HEK293 (cell line): ENCODE measurements around the gene ZNF440.

Experiments
- GLI2 ChIP-seq: fragments of 450-650 bp; formaldehyde crosslinking; IDR thresholded peaks from 2 replicates; pipeline ENCODE4; 2017; ENCODE audit warnings: missing biosample characterization, missing genetic modification characterization, low read depth, borderline replicate concordance
- GLI4 ChIP-seq: fragments of 450-650 bp; formaldehyde crosslinking; IDR thresholded peaks from 2 replicates; pipeline ENCODE4 v1.5.1; 2016; ENCODE audit warnings: missing biosample characterization, missing genetic modification characterization
- KLF7 ChIP-seq: fragments of 450-650 bp; formaldehyde crosslinking; IDR thresholded peaks from 2 replicates; pipeline ENCODE4 v1.5.1; 2016; ENCODE audit warnings: missing biosample characterization, missing genetic modification characterization, borderline replicate concordance
- OSR2 ChIP-seq: fragments of 450-650 bp; formaldehyde crosslinking; IDR thresholded peaks from 2 replicates; pipeline ENCODE4 v1.5.1; 2016; ENCODE audit warnings: missing biosample characterization, missing genetic modification characterization
- PRDM1 ChIP-seq: fragments of 450-650 bp; formaldehyde crosslinking; IDR thresholded peaks from 2 replicates; pipeline ENCODE4; 2016; ENCODE audit warnings: missing biosample characterization, missing genetic modification characterization
- YY1 ChIP-seq: fragments of 450-650 bp; formaldehyde crosslinking; IDR thresholded peaks from 2 replicates; pipeline ENCODE4 v1.5.1; 2018; ENCODE audit warnings: missing biosample characterization, missing genetic modification characterization
- ZBTB1 ChIP-seq: fragments of 450-650 bp; formaldehyde crosslinking; IDR thresholded peaks from 2 replicates; pipeline ENCODE4 v1.5.1; 2016; ENCODE audit warnings: missing biosample characterization, missing genetic modification characterization
- ZBTB21 ChIP-seq: fragments of 450-650 bp; formaldehyde crosslinking; IDR thresholded peaks from 2 replicates; pipeline ENCODE4 v1.5.1; 2017; ENCODE audit warnings: missing biosample characterization, missing genetic modification characterization
- ZBTB8A ChIP-seq: fragments of 450-650 bp; formaldehyde crosslinking; IDR thresholded peaks from 2 replicates; pipeline ENCODE4 v1.5.1; 2016; ENCODE audit warnings: missing biosample characterization, missing genetic modification characterization
- ZNF366 ChIP-seq: fragments of 450-650 bp; formaldehyde crosslinking; conservative IDR thresholded peaks from 2 replicates; pipeline ENCODE4 v1.5.1; 2016; ENCODE audit warnings: missing biosample characterization, missing genetic modification characterization
- ZNF416 ChIP-seq: fragments of 450-650 bp; formaldehyde crosslinking; IDR thresholded peaks from 2 replicates; pipeline ENCODE4 v1.5.1; 2016; ENCODE audit warnings: missing biosample characterization, missing genetic modification characterization
- ZNF426 ChIP-seq: fragments of 450-650 bp; formaldehyde crosslinking; IDR thresholded peaks from 2 replicates; pipeline ENCODE4 v1.5.1; 2017; ENCODE audit warnings: missing biosample characterization, missing genetic modification characterization, mild to moderate bottlenecking, inconsistent platforms, moderate library complexity
- ZNF473 ChIP-seq: fragments of 450-650 bp; formaldehyde crosslinking; IDR thresholded peaks from 2 replicates; pipeline ENCODE4 v1.5.1; 2017; ENCODE audit warnings: missing biosample characterization, missing genetic modification characterization
- ZNF48 ChIP-seq: fragments of 450-650 bp; formaldehyde crosslinking; IDR thresholded peaks from 2 replicates; pipeline ENCODE4 v1.5.1; 2016; ENCODE audit warnings: missing biosample characterization, missing genetic modification characterization
- ZNF529 ChIP-seq: fragments of 450-650 bp; formaldehyde crosslinking; IDR thresholded peaks from 2 replicates; pipeline ENCODE4 v1.5.1; 2017; ENCODE audit warnings: missing genetic modification characterization, missing biosample characterization; ENCODE audit not compliant: insufficient replicate concordance
- ZNF660 ChIP-seq: fragments of 450-650 bp; IDR thresholded peaks from 2 replicates; pipeline ENCODE4 v1.5.1; 2018; ENCODE audit warnings: missing biosample characterization, mild to moderate bottlenecking, missing genetic modification characterization
- ZNF664 ChIP-seq: fragments of 450-650 bp; formaldehyde crosslinking; IDR thresholded peaks from 2 replicates; pipeline ENCODE4 v1.5.1; 2016; ENCODE audit warnings: missing biosample characterization, missing genetic modification characterization
- ZNF707 ChIP-seq: fragments of 450-650 bp; formaldehyde crosslinking; IDR thresholded peaks from 2 replicates; pipeline ENCODE4 v1.5.1; 2016; ENCODE audit warnings: missing biosample characterization, missing genetic modification characterization
- ZNF768 ChIP-seq: fragments of 450-650 bp; formaldehyde crosslinking; IDR thresholded peaks from 2 replicates; pipeline ENCODE4 v1.5.1; 2018; ENCODE audit warnings: missing biosample characterization, mild to moderate bottlenecking, missing genetic modification characterization
- ZNF776 ChIP-seq: fragments of 450-650 bp; formaldehyde crosslinking; IDR thresholded peaks from 2 replicates; pipeline ENCODE4 v1.5.0; 2017; ENCODE audit warnings: missing biosample characterization, missing genetic modification characterization, borderline replicate concordance
- ZNF791 ChIP-seq: fragments of 450-650 bp; formaldehyde crosslinking; IDR thresholded peaks from 2 replicates; pipeline ENCODE4 v1.5.1; 2016; ENCODE audit warnings: missing biosample characterization, missing genetic modification characterization
- TF ChIP-seq, protein P1 (sequence below): fragments of 450-650 bp; formaldehyde crosslinking; IDR thresholded peaks from 2 replicates; pipeline ENCODE4 v1.5.1; 2016; ENCODE audit warnings: missing biosample characterization, missing genetic modification characterization
- TF ChIP-seq, protein P2 (sequence below): fragments of 450-650 bp; formaldehyde crosslinking; IDR thresholded peaks from 2 replicates; pipeline ENCODE4 v1.5.1; 2017; ENCODE audit warnings: missing biosample characterization, missing genetic modification characterization
- TF ChIP-seq, protein P3 (sequence below): fragments of 450-650 bp; formaldehyde crosslinking; IDR thresholded peaks from 2 replicates; pipeline ENCODE4 v1.5.1; 2017; ENCODE audit warnings: missing biosample characterization, missing genetic modification characterization
- TF ChIP-seq, protein P4 (sequence below): fragments of 450-650 bp; formaldehyde crosslinking; IDR thresholded peaks from 2 replicates; pipeline ENCODE4 v1.5.1; 2017; ENCODE audit warnings: missing biosample characterization, missing genetic modification characterization
- TF ChIP-seq, protein P5 (sequence below): fragments of 450-650 bp; formaldehyde crosslinking; IDR thresholded peaks from 2 replicates; pipeline ENCODE4 v1.5.1; 2016; ENCODE audit warnings: missing biosample characterization, missing genetic modification characterization
- TF ChIP-seq, protein P6 (sequence below): fragments of 450-650 bp; formaldehyde crosslinking; IDR thresholded peaks from 2 replicates; pipeline ENCODE4 v1.5.1; 2016; ENCODE audit warnings: missing biosample characterization, missing genetic modification characterization

The ZNF440 gene

DNA sequence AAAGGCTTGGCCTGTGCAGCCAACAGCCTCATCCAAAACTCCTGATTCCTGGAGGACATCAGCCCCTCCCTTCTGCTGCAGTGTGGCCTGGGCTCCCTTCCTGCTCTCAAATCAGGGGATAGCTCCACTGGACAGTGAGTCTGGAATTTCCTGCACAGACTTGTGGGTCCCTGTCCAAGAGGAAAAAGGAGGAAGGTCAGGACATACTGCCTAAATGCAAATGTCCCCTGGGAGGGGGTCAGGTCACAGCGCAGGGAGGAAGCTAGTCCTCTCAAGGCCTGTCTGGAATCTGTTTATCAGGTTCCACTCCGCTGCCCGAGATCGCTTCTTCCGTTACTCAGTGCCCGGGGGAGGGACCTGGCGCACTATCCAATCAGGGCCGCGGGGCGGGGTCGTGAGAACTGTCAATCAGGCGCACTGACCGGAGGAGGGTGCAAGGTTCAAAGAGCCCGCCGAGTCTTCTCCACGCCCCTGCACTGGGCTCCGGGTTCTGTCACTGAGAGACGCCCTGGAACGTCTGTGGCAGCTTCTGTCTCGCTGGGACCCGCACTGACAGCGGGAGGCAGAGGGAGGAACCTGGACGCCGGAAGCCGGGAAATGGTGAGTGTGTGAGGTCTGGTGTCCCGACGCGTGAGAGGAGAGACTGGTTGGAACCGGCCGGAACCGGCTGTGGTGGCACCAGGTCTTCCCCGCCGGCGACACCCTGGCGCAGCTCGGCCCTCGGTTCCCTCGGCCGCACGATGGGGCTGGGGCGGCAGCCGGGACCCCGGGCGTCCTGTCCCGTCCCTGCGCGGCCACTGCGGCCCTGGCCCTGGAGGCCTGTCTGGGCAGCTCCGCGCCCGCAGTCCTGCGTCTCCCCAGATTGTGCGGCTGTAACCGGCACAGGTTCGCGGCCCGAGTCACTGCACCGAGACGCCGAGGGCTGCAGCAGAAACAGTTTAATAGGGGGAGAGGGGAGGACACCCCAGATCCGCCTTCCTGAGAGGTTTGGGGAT lies 47.2 kb upstream of the ZNF440 start, which contains the start of gene ZNF441 (continued):
- TF ChIP-seq, protein P1, sequence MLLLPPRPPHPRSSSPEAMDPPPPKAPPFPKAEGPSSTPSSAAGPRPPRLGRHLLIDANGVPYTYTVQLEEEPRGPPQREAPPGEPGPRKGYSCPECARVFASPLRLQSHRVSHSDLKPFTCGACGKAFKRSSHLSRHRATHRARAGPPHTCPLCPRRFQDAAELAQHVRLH (tag by site-specific recombination): no peak
- TF ChIP-seq, protein P2, sequence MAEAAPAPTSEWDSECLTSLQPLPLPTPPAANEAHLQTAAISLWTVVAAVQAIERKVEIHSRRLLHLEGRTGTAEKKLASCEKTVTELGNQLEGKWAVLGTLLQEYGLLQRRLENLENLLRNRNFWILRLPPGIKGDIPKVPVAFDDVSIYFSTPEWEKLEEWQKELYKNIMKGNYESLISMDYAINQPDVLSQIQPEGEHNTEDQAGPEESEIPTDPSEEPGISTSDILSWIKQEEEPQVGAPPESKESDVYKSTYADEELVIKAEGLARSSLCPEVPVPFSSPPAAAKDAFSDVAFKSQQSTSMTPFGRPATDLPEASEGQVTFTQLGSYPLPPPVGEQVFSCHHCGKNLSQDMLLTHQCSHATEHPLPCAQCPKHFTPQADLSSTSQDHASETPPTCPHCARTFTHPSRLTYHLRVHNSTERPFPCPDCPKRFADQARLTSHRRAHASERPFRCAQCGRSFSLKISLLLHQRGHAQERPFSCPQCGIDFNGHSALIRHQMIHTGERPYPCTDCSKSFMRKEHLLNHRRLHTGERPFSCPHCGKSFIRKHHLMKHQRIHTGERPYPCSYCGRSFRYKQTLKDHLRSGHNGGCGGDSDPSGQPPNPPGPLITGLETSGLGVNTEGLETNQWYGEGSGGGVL: peak; percentile 45; the same call in 1 of the 2 replicates
- TF ChIP-seq, protein P3, sequence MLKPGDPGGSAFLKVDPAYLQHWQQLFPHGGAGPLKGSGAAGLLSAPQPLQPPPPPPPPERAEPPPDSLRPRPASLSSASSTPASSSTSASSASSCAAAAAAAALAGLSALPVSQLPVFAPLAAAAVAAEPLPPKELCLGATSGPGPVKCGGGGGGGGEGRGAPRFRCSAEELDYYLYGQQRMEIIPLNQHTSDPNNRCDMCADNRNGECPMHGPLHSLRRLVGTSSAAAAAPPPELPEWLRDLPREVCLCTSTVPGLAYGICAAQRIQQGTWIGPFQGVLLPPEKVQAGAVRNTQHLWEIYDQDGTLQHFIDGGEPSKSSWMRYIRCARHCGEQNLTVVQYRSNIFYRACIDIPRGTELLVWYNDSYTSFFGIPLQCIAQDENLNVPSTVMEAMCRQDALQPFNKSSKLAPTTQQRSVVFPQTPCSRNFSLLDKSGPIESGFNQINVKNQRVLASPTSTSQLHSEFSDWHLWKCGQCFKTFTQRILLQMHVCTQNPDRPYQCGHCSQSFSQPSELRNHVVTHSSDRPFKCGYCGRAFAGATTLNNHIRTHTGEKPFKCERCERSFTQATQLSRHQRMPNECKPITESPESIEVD (tag by site-specific recombination): no peak
- TF ChIP-seq ZNF426 (no peak), ZNF768 (tag by site-specific recombination) (no peak), ZBTB21 (tag by site-specific recombination) (no peak), ZNF791 (tag by site-specific recombination) (no peak), ZNF529 (tag by site-specific recombination) (no peak), GLI2 (tag by site-specific recombination) (no peak), YY1 (tag by site-specific recombination) (0 out of 2 replicates have a peak, but pooled peaks have one; percentile 18), ZNF664 (tag by site-specific recombination) (no peak), ZNF48 (tag by site-specific recombination) (no peak), ZNF660 (tag by site-specific recombination) (peak; percentile 60; the same call in 1 of the 2 replicates), ZNF473 (tag by site-specific recombination) (no peak), ZNF416 (no peak), ZNF366 (tag by site-specific recombination) (peak; percentile 60), OSR2 (no peak), KLF7 (tag by site-specific recombination) (no peak), GLI4 (tag by site-specific recombination) (no peak), ZBTB1 (tag by site-specific recombination) (no peak), PRDM1 (tag by site-specific recombination) (no peak), ZNF776 (tag by site-specific recombination) (no peak), ZBTB8A (tag by site-specific recombination) (peak; percentile 77), ZNF707 (no peak)
- TF ChIP-seq, protein P4, sequence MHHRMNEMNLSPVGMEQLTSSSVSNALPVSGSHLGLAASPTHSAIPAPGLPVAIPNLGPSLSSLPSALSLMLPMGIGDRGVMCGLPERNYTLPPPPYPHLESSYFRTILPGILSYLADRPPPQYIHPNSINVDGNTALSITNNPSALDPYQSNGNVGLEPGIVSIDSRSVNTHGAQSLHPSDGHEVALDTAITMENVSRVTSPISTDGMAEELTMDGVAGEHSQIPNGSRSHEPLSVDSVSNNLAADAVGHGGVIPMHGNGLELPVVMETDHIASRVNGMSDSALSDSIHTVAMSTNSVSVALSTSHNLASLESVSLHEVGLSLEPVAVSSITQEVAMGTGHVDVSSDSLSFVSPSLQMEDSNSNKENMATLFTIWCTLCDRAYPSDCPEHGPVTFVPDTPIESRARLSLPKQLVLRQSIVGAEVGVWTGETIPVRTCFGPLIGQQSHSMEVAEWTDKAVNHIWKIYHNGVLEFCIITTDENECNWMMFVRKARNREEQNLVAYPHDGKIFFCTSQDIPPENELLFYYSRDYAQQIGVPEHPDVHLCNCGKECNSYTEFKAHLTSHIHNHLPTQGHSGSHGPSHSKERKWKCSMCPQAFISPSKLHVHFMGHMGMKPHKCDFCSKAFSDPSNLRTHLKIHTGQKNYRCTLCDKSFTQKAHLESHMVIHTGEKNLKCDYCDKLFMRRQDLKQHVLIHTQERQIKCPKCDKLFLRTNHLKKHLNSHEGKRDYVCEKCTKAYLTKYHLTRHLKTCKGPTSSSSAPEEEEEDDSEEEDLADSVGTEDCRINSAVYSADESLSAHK (tag by site-specific recombination): no peak
- TF ChIP-seq, protein P5, sequence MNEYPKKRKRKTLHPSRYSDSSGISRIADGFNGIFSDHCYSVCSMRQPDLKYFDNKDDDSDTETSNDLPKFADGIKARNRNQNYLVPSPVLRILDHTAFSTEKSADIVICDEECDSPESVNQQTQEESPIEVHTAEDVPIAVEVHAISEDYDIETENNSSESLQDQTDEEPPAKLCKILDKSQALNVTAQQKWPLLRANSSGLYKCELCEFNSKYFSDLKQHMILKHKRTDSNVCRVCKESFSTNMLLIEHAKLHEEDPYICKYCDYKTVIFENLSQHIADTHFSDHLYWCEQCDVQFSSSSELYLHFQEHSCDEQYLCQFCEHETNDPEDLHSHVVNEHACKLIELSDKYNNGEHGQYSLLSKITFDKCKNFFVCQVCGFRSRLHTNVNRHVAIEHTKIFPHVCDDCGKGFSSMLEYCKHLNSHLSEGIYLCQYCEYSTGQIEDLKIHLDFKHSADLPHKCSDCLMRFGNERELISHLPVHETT (tag by site-specific recombination): no peak
- TF ChIP-seq, protein P6, sequence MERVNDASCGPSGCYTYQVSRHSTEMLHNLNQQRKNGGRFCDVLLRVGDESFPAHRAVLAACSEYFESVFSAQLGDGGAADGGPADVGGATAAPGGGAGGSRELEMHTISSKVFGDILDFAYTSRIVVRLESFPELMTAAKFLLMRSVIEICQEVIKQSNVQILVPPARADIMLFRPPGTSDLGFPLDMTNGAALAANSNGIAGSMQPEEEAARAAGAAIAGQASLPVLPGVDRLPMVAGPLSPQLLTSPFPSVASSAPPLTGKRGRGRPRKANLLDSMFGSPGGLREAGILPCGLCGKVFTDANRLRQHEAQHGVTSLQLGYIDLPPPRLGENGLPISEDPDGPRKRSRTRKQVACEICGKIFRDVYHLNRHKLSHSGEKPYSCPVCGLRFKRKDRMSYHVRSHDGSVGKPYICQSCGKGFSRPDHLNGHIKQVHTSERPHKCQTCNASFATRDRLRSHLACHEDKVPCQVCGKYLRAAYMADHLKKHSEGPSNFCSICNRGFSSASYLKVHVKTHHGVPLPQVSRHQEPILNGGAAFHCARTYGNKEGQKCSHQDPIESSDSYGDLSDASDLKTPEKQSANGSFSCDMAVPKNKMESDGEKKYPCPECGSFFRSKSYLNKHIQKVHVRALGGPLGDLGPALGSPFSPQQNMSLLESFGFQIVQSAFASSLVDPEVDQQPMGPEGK (tag by site-specific recombination): peak; percentile 27; the same call in 1 of the 2 replicates
